LNCaP clone FGC (cell line): ENCODE measurements around the gene FAH.

Experiments
- DNase-seq: peaks from one replicate; pipeline ENCODE4 v3.0.0-alpha.2; 2011; ENCODE audit warnings: low read depth
- H3K4me3 ChIP-seq: 2 replicates; pipeline ENCODE4 v1.5.1; 2011; ENCODE audit warnings: mild to moderate bottlenecking, low read depth, low read length, control low read depth
- CTCF ChIP-seq: IDR thresholded peaks from 2 replicates; pipeline ENCODE4 v1.5.1; 2012; ENCODE audit warnings: mild to moderate bottlenecking; ENCODE audit not compliant: control insufficient read depth, insufficient read depth; ENCODE audit errors: extremely low read depth

FAH gene

GRCh38 chr15:80217327-80217900, 64.6 kb downstream of the FAH start:
- TF ChIP-seq CTCF: no peak
- DNase-seq: no peak
- no peak overlapping the region for H3K4me3 ChIP-seq

- DNase-seq: no peak
- H3K4me3 ChIP-seq: no peak overlapping the region
- TF ChIP-seq CTCF: no peak
Measured at GRCh38 chr15:80219955-80220354, 67.2 kb downstream of the FAH start.

- no peak for DNase-seq
- TF ChIP-seq CTCF: no peak
Measured at GRCh38 chr15:80228959-80229610, 76.3 kb downstream of the FAH start.

GRCh38 chr15:80231371-80231770, 78.6 kb downstream of the FAH start:
- TF ChIP-seq CTCF: no peak
- DNase-seq: no peak
- no peak overlapping the region for H3K4me3 ChIP-seq

More at GRCh38 chr15:80228959-80229610, 76.3 kb downstream of the FAH start:
- H3K4me3 ChIP-seq: no peak overlapping the region

- DNase-seq: no peak
- TF ChIP-seq CTCF: no peak
- no peak overlapping the region for H3K4me3 ChIP-seq
Measured at GRCh38 chr15:80233581-80233980, 80.8 kb downstream of the FAH start.

GRCh38 chr15:80234883-80235282, 82.1 kb downstream of the FAH start:
- no peak for DNase-seq
- no peak overlapping the region for H3K4me3 ChIP-seq
- peak; percentile 48 for TF ChIP-seq CTCF
